Chondrocyte (in vitro differentiated cells): Measurements from ENCODE around the gene P2RY4. TPM values are rescaled to one million over a fixed set of nuclear protein-coding genes. Genes with fewer than 3 reads are reported as not detected.
"Not testable (repeated sequence)": the region's sequence is repeated elsewhere in the genome, so short reads cannot be mapped to it uniquely, and the experiment has no call there.

ENCODE experiments used
- DNase-seq: peaks from one replicate; pipeline ENCODE4 v3.0.0; 2021; ENCODE audit warnings: mixed read lengths, low spot score
- H3K27ac Mint-ChIP-seq: one replicate; pipeline ENCODE4 v1.8.0; 2021; ENCODE audit warnings: mild to moderate bottlenecking, moderate library complexity, mixed read lengths; ENCODE audit not compliant: unreplicated experiment
- H3K27me3 Mint-ChIP-seq: 2 replicates; pipeline ENCODE4 v1.8.0; 2021; ENCODE audit warnings: low read depth, mixed read lengths
- H3K36me3 Mint-ChIP-seq: 2 replicates; pipeline ENCODE4 v1.8.0; 2021; ENCODE audit warnings: low read depth, mixed read lengths
- H3K4me1 Mint-ChIP-seq: 2 replicates; pipeline ENCODE4 v1.8.0; 2021; ENCODE audit warnings: low read depth, mild to moderate bottlenecking, mixed read lengths
- H3K4me3 Mint-ChIP-seq: one replicate; pipeline ENCODE4 v1.8.0; 2021; ENCODE audit warnings: mild to moderate bottlenecking, moderate library complexity, mixed read lengths; ENCODE audit not compliant: unreplicated experiment
- H3K9me3 Mint-ChIP-seq: 2 replicates; pipeline ENCODE4 v1.8.0; 2021; ENCODE audit warnings: low read depth, mixed read lengths
- total RNA-seq: library from RNA; stranded (reverse); gene quantifications from 3 replicates; pipeline ENCODE4 v1.2.1, GENCODE V29; 2021
- TF ChIP-seq, protein P1 (sequence below): fragments of 200-600 bp; sonication (generic); IDR thresholded peaks from 2 replicates; pipeline ENCODE4 v1.5.0; 2021; ENCODE audit warnings: antibody characterized with exemption, mild to moderate bottlenecking, moderate library complexity

P2RY4 gene
- total RNA-seq, 1 donor from 2014 or later, result not detected

DNA sequence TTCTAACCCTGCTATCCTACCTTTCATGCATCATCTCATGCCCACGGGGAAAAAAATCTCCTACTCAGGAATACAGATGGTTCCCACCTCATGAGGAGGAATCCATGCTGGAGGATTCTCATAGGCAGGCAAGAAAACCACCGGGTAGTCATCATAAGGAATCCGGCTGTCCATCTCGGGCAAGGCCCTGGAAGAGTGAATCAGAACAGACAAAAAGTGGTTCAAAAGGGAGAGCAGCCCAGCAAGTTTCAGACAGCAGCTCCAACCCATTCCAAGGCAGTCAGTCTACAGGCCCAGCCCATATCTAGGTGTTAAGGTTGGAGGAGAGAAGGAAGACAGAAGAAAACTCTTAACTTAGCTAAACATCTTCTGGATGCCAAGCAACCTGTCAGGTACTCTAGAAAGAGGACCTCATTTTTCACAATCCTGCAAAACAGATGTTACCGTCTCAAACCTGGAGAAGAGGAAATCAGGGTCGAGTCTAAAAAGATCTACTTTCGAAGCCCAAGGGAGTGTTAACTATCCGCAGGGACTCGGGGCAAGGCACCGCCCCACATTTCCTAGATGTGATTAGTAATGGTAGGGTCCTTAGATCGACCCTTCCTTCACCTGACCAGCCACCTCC is 29.3 kb upstream of the P2RY4 start:
- H3K27me3 Mint-ChIP-seq, result no peaks in the 10 kb centered on the region
- H3K4me1 Mint-ChIP-seq, result peaks cover 16% of the 10 kb centered on the region
- H3K36me3 Mint-ChIP-seq, result peaks cover 1% of the 10 kb centered on the region
- H3K27ac Mint-ChIP-seq, result peak overlapping the region; percentile 74
- TF ChIP-seq, protein P1, sequence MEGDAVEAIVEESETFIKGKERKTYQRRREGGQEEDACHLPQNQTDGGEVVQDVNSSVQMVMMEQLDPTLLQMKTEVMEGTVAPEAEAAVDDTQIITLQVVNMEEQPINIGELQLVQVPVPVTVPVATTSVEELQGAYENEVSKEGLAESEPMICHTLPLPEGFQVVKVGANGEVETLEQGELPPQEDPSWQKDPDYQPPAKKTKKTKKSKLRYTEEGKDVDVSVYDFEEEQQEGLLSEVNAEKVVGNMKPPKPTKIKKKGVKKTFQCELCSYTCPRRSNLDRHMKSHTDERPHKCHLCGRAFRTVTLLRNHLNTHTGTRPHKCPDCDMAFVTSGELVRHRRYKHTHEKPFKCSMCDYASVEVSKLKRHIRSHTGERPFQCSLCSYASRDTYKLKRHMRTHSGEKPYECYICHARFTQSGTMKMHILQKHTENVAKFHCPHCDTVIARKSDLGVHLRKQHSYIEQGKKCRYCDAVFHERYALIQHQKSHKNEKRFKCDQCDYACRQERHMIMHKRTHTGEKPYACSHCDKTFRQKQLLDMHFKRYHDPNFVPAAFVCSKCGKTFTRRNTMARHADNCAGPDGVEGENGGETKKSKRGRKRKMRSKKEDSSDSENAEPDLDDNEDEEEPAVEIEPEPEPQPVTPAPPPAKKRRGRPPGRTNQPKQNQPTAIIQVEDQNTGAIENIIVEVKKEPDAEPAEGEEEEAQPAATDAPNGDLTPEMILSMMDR, result no peak
- peak overlapping the region; percentile 88 for H3K4me3 Mint-ChIP-seq
- DNase-seq, result no peak
- peaks cover 6% of the 10 kb centered on the region for H3K9me3 Mint-ChIP-seq

DNA sequence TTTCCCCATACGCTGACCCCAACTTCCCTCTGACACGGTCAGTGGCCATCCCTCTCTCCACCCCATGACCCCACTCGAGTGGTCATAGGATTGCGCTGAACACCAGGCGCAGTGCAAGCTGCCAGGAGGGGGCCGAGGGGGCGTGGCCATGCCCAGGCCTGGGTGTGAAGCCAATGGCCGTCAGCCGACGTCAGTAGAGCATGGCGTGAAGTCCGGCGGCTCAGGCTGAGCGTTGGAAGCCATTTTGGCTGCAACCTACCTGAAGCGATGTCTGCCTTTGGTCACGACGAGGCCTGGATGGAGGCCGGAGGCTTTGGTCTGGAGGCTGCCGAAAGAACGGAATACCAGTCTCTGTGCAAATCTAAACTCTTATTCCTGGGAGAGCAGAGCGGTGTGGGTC is 21.9 kb upstream of the P2RY4 start, which contains the start of gene RAB41:
Gene RAB41, plus strand, starts transcription at position 222 of the 400 bp plus-strand sequence. Its CDS starts 46 bp downstream, at position 268.
- no peak within 1 kb of the TSS for H3K4me3 Mint-ChIP-seq
- TF ChIP-seq, protein P1, result no peak
- H3K27me3 Mint-ChIP-seq, result no peaks in the 10 kb centered on the region
- peaks cover 17% of the 10 kb centered on the region for H3K9me3 Mint-ChIP-seq
- H3K4me1 Mint-ChIP-seq, result no peaks in the 10 kb centered on the region
- no peak within 1 kb of the TSS for H3K27ac Mint-ChIP-seq
- DNase-seq, result no peak
- H3K36me3 Mint-ChIP-seq, result peaks cover 3% of the 10 kb centered on the region

DNA sequence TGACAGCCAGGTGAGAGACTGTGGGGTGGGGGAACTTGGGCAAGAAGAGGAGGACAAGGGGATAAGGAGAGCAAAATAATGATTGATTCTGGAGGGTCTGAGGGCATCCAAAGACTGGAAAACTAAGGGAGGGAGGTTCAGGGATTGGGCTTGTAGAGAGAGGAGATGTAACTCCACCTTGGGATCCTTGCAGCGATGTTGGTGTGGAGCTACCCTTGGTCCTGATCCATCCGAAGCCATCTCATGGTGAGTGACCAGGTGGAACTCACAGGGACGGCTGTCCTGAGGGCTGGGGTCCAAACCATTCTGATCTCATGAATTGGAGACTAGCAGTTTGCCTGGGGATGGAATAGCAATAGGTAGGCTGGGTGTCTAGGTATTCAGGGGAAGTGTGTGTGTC is 20.6 kb upstream of the P2RY4 start:
- TF ChIP-seq, protein P1, result no peak
- Mint-ChIP-seq H3K27me3 (no peaks in the 10 kb centered on the region), H3K9me3 (peaks cover 17% of the 10 kb centered on the region), H3K4me1 (no peaks in the 10 kb centered on the region), H3K27ac (no peak overlapping the region), H3K4me3 (no peak overlapping the region), H3K36me3 (peaks cover 3% of the 10 kb centered on the region)
- DNase-seq, result no peak

DNA sequence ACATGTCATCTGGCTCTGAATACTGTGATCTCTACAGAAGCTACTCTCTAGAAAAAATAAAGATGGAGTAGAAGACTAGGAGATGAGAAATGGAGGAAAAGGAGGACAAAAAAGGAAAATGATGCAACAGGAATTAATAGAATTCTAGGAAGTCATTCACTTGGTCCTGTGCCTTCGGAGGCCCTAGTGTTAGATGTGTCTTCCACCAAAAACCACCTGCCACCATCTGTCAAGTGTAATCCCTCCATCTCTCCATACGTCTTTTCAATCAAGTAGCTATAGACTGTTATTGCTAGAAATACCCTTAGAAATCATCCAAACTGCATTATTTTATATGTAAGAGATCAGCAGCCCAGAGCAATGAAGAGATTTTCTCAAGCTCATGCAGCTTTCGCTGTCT is 19.1 kb upstream of the P2RY4 start:
- peaks cover 17% of the 10 kb centered on the region for H3K9me3 Mint-ChIP-seq
- no peaks in the 10 kb centered on the region for H3K27me3 Mint-ChIP-seq
- H3K27ac Mint-ChIP-seq, result no peak overlapping the region
- TF ChIP-seq, protein P1, result no peak
- H3K36me3 Mint-ChIP-seq, result peaks cover 2% of the 10 kb centered on the region
- H3K4me3 Mint-ChIP-seq, result no peak overlapping the region
- H3K4me1 Mint-ChIP-seq, result no peaks in the 10 kb centered on the region
- DNase-seq, result no peak

DNA sequence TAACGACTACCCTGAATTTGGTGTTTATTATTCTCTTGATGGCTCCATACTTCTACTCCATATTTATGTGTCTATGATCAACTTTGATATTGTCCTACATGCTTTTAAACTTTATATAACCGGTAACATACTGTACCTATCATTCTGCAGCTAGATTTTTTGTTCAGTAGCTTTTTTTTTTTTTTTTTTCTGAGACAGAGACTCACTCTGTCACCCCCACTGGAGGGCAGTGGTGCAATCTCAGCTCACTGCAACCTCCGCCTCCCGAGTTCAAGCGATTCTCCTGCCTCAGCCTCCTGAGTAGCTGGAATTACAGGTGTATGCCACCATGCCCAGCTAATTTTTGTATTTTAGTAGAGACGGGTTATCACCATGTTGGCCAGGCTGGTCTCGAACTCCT is 14.0 kb upstream of the P2RY4 start:
- not testable (repeated sequence) for H3K27me3 Mint-ChIP-seq, H3K36me3 Mint-ChIP-seq, DNase-seq, H3K4me1 Mint-ChIP-seq, H3K9me3 Mint-ChIP-seq, H3K27ac Mint-ChIP-seq, H3K4me3 Mint-ChIP-seq

DNA sequence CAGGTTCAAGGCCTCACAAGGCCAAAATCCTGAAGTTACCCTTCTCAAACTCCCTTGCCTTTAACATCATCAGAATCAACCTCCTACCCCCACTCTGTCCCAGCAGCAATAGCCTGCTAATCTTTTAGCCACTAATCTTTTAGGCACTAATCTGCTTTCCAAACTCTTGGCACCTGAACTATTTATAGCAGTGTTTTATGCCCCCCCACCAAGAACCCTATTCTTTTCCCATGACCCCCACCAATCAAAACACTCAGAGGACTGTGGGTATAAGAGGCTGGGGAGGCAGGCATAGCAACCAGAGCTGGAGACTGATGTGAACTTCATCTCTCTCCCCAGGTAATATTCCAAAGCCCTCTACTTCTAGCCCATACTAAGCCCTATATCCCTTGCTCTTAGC is 8.0 kb upstream of the P2RY4 start, which contains the start of gene ARR3:
Gene ARR3, plus strand, starts transcription at position 301 of the 400 bp plus-strand sequence. CDS start 1,052 bp downstream, outside the sequence.
- Mint-ChIP-seq H3K9me3 (peaks cover 27% of the 10 kb centered on the region), H3K27me3 (no peaks in the 10 kb centered on the region), H3K4me3 (no peak within 1 kb of the TSS), H3K27ac (no peak within 1 kb of the TSS), H3K4me1 (no peaks in the 10 kb centered on the region), H3K36me3 (no peaks in the 10 kb centered on the region)
- TF ChIP-seq, protein P1, result no peak
- no peak for DNase-seq
